Hematopoietic multipotent progenitor cell treated with erythropoietin and hydrocortisone succinate and interleukin-3 and kit ligand, for 4 days (in vitro differentiated cells): ENCODE results near the gene XRCC6.
A peak's percentile ranks its signal among the peaks of the same experiment; 100 is the strongest.

ENCODE experiments used
- DNase-seq: peaks from one replicate; pipeline ENCODE4 v3.0.0-alpha.2; 2015

Gene XRCC6

GRCh38 chr22:41688365-41689211 lies 67.5 kb downstream of the XRCC6 start, which contains the start of gene SNU13:
Gene SNU13, minus strand, starts transcription at chr22:41688867. Its CDS starts 71 bp downstream, at chr22:41688796.
- peak; percentile 98 for DNase-seq

GRCh38 chr22:41690476-41690875 lies 69.4 kb downstream of the XRCC6 start:
- DNase-seq = peak; percentile 19

- DNase-seq = no peak
Observed at GRCh38 chr22:41695211-41695610, 74.1 kb downstream of the XRCC6 start.

- no peak for DNase-seq
Observed at GRCh38 chr22:41696703-41697102, 75.6 kb downstream of the XRCC6 start.

GRCh38 chr22:41697126-41697775 lies 76.2 kb downstream of the XRCC6 start:
- DNase-seq = peak; percentile 95

GRCh38 chr22:41699264-41700107 lies 78.4 kb downstream of the XRCC6 start, which contains the start of gene MEI1:
Gene MEI1, plus strand, starts transcription at chr22:41699503. Its CDS starts 36 bp downstream, at chr22:41699539.
- peak; percentile 95 for DNase-seq

GRCh38 chr22:41700108-41700364 lies 78.9 kb downstream of the XRCC6 start:
- DNase-seq = no peak

GRCh38 chr22:41702763-41703162 lies 81.7 kb downstream of the XRCC6 start:
- no peak for DNase-seq

- no peak for DNase-seq
Observed at GRCh38 chr22:41709341-41709740, 88.2 kb downstream of the XRCC6 start.

- DNase-seq = no peak
Observed at GRCh38 chr22:41713004-41713403, 91.9 kb downstream of the XRCC6 start.
